HepG2 (cell line): ENCODE data around the gene CLEC18C. TPM values are rescaled to one million over a fixed set of nuclear protein-coding genes. Genes with fewer than 3 reads are reported as not detected.
"Not testable (repeated sequence)": the region's sequence is repeated elsewhere in the genome, so short reads cannot be mapped to it uniquely, and the experiment has no call there.

Experiments
- ATAC-seq: fragments of 200-7000 bp; cut with Tn5 transposase; 3 replicates; pipeline ENCODE4 v1.9.1; 2020; ENCODE audit warnings: mild to moderate bottlenecking, moderate library complexity
- BruUV-seq: library from RNA; stranded (reverse); fragments of 400-500 nt; replicated peaks from 2 replicates; lab custom pipeline; 2021; lab: Mats Ljungman, UMichigan
- CTCF ChIA-PET: fragments of 300-600 bp; formaldehyde crosslinking; extraction: SDS; loops from one replicate; lab custom pipeline; 2021; ENCODE audit warnings: low total read pairs, inconsistent platforms, low intra/inter-chr PET ratio; lab: Yijun Ruan, JAX
- POLR2A ChIA-PET: fragments of 350-600 bp; sonication (Branson Sonifier 250); formaldehyde crosslinking; loops from one replicate; lab custom pipeline; 2020; ENCODE audit warnings: antibody characterized with exemption, inconsistent platforms; lab: Yijun Ruan, JAX
- DNase-seq: peaks from one replicate; pipeline ENCODE4 v3.0.0-alpha.2; 2015; ENCODE audit warnings: low spot score
- FAIRE-seq: peaks from 3 replicates; lab custom pipeline; 2011; peaks lifted over from hg19 to GRCh38; lab: Jason Lieb, UNC
- H2AFZ ChIP-seq: one replicate; pipeline ENCODE4 v1.6.1; 2011; ENCODE audit warnings: low read length, inconsistent platforms
- H3K27ac ChIP-seq: fragments of 300-600 bp; 3 replicates; pipeline ENCODE4 v1.8.0; 2011; ENCODE audit warnings: mixed run types, mild to moderate bottlenecking, mixed read lengths, low read length, inconsistent platforms; ENCODE audit not compliant: insufficient read depth; ENCODE audit errors: extremely low read length
- H3K27me3 ChIP-seq, 2 experiments: fragments of 200-600 bp in 1 of 2; 2 replicates in 1 of 2; 3 replicates in 1 of 2; pipeline versions ENCODE4 v1.6.0 to v1.8.0; 2011; ENCODE audit warnings: low read length in 2 of 2, mild to moderate bottlenecking in 2 of 2, moderate library complexity in 2 of 2, inconsistent platforms in 1 of 2; ENCODE audit not compliant: insufficient read depth in 2 of 2, control insufficient read depth in 1 of 2
- H3K36me3 ChIP-seq, 2 experiments: fragments of 200-600 bp in 1 of 2; replicated peaks in 1 of 2; 2 replicates in 1 of 2; 3 replicates in 1 of 2; pipeline versions ENCODE4 v1.5.1 to v1.8.0; 2011; ENCODE audit warnings: low read length in 2 of 2, inconsistent platforms in 1 of 2; ENCODE audit not compliant: insufficient read depth in 2 of 2, control insufficient read depth in 1 of 2
- H3K4me1 ChIP-seq: 2 replicates; pipeline ENCODE4 v1.5.1; 2012; ENCODE audit warnings: low read length, inconsistent platforms; ENCODE audit not compliant: insufficient read depth
- H3K4me2 ChIP-seq: 2 replicates; pipeline ENCODE4 v1.6.0; 2011; ENCODE audit warnings: low read depth, low read length, inconsistent platforms
- H3K4me3 ChIP-seq, 3 experiments: fragments of 200-600 bp in 1 of 3; sonication (generic), shearing (Covaris generic) in 1 of 3; replicated peaks in 1 of 3; 2 replicates each; pipeline ENCODE4 v1.5.1; 2011 to 2016; ENCODE audit warnings: low read length in 3 of 3, inconsistent platforms in 2 of 3, low read depth in 2 of 3, mild to moderate bottlenecking in 2 of 3, control low read depth in 1 of 3, mixed read lengths in 1 of 3; ENCODE audit not compliant: insufficient read depth in 1 of 3
- H3K79me2 ChIP-seq: one replicate; pipeline ENCODE4 v1.6.1; 2011; ENCODE audit warnings: low read length, inconsistent platforms; ENCODE audit not compliant: insufficient read depth
- H3K9ac ChIP-seq: 2 replicates; pipeline ENCODE4 v1.6.0; 2011; ENCODE audit warnings: mild to moderate bottlenecking, low read depth, low read length, inconsistent platforms; ENCODE audit not compliant: insufficient read depth
- H3K9me3 ChIP-seq: 2 replicates; pipeline ENCODE4 v1.5.1; 2012; ENCODE audit warnings: mild to moderate bottlenecking, low read length
- H4K20me1 ChIP-seq: 2 replicates; pipeline ENCODE4 v1.6.0; 2011; ENCODE audit warnings: inconsistent platforms, mild to moderate bottlenecking, low read length, moderate library complexity; ENCODE audit not compliant: insufficient read depth
- ZNF431 ChIP-seq: sonication (generic); formaldehyde crosslinking; IDR thresholded peaks from 2 replicates; pipeline ENCODE4 v1.9.0; 2022; ENCODE audit warnings: missing genetic modification reagents, low read depth, mild to moderate bottlenecking, borderline replicate concordance
- WGBS: methylation state at CpG from one replicate; pipeline ENCODE4 v1.1.6; 2017; ENCODE audit warnings: low lambda C conversion rate; 5-methylcytosine and 5-hydroxymethylcytosine counted together
- in situ Hi-C: cut with HindIII; loops from 2 replicates; pipeline ENCODE4 v1.10.0; 2017; ENCODE audit warnings: low pct_unique_long_range_greater_than_20kb; ENCODE audit not compliant: extremely low pct_ligation_motif_present
- intact Hi-C: fragments of 100-400 bp; cut with micrococcal nuclease; formaldehyde crosslinking; loops from one replicate; pipeline ENCODE4 v1.10.0; 2022; ENCODE audit not compliant: unreplicated experiment
- polyA plus RNA-seq, 8 experiments: library from polyadenylated mRNA; depleted of rRNA in 3 of 8; stranded (reverse) in 7 of 8; unstranded in 1 of 8; fragments of >200 nt; fragmentation: Illumina TruSeq in 4 of 8; extraction: Trizol in 4 of 8; gene quantifications; 2 replicates each; pipeline versions ENCODE4 v1.2.1 to v1.2.3, GENCODE V29; 2011 to 2016; ENCODE audit warnings: low read depth in 4 of 8, missing spikeins in 1 of 8, mixed read lengths in 1 of 8; ENCODE audit not compliant: insufficient read depth in 1 of 8
- total RNA-seq, 5 experiments: library from RNA; depleted of rRNA; stranded (reverse); fragments of >200 nt; fragmentation: Illumina TruSeq; extraction: Trizol; gene quantifications; 2 replicates each; pipeline ENCODE4 v1.2.3, GENCODE V29; 2016; ENCODE audit warnings: low read depth in 1 of 5

The CLEC18C gene
- total and polyA plus RNA-seq, 2 of the 13 experiments (the other 11 are each of a cell fraction or from before 2014, with no cell fraction given) = 0.15 to 0.29 TPM

DNA sequence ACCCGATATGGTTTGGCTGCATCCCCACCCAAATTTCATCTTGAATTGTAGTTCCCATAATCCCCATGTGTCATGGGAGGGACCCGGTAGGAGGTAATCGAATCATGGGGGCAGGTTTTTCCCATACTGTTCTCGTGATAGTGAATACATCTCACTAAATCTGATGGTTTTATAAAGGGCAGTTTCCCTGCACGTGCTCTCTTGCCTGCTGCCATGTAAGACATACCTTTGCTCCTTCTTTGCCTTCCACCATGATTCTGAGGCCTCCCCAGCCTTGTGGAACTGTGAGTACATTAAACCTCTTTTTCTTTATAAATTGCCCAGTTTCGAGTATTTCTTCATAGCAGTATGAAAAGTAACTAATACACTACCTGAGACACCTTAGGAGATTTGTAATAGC is 32.8 kb downstream of the CLEC18C start:
- H4K20me1 ChIP-seq, H3K79me2 ChIP-seq, in situ Hi-C loops, H3K9ac ChIP-seq, H3K4me3 ChIP-seq, H3K36me3 ChIP-seq, BruUV-seq, H3K4me2 ChIP-seq: not testable (repeated sequence)
- TF ChIP-seq ZNF431 (CRISPR knock-in tag) = peak; percentile 94; the same call in 1 of the 2 replicates
- TF ChIP-seq, all 625 proteins: peak for 1; not testable (repeated sequence) for 624
- H3K9me3 ChIP-seq, H2AFZ ChIP-seq, H3K27me3 ChIP-seq, intact Hi-C loops, ATAC-seq, POLR2A ChIA-PET, CTCF ChIA-PET, FAIRE-seq, DNase-seq, H3K27ac ChIP-seq: not testable (repeated sequence)
- 96% methylated on average over 6 of the region's 6 CpGs for WGBS
- peaks cover 17% of the 10 kb centered on the region for H3K4me1 ChIP-seq

- FAIRE-seq, in situ Hi-C loops, H2AFZ ChIP-seq, H3K4me2 ChIP-seq, intact Hi-C loops, H3K9me3 ChIP-seq, POLR2A ChIA-PET, H4K20me1 ChIP-seq, H3K9ac ChIP-seq, H3K36me3 ChIP-seq, H3K27me3 ChIP-seq, H3K27ac ChIP-seq, BruUV-seq, CTCF ChIA-PET, DNase-seq, H3K4me3 ChIP-seq, ATAC-seq, H3K79me2 ChIP-seq: not testable (repeated sequence)
- peaks cover 12% of the 10 kb centered on the region for H3K4me1 ChIP-seq
- WGBS = 92% methylated on average over 2 of the region's 2 CpGs
Observed at GRCh38 chr16:70218586-70218985, 45.0 kb downstream of the CLEC18C start.

GRCh38 chr16:70222574-70222973 is 49.0 kb downstream of the CLEC18C start:
- BruUV-seq, in situ Hi-C loops, intact Hi-C loops, H3K79me2 ChIP-seq, H3K9me3 ChIP-seq, CTCF ChIA-PET, H2AFZ ChIP-seq, H3K4me2 ChIP-seq, H3K27me3 ChIP-seq, H4K20me1 ChIP-seq, H3K9ac ChIP-seq, FAIRE-seq, DNase-seq, ATAC-seq, H3K27ac ChIP-seq, POLR2A ChIA-PET, H3K36me3 ChIP-seq, H3K4me3 ChIP-seq: not testable (repeated sequence)
- H3K4me1 ChIP-seq = 0 out of 2 replicates have a peak, but pooled peaks cover 10% of the 10 kb centered on the region
- 69% methylated on average over 2 of the region's 2 CpGs for WGBS

GRCh38 chr16:70223216-70223615 is 49.6 kb downstream of the CLEC18C start:
- FAIRE-seq, H3K79me2 ChIP-seq, H4K20me1 ChIP-seq, H3K9ac ChIP-seq, H2AFZ ChIP-seq, H3K4me2 ChIP-seq, H3K9me3 ChIP-seq, H3K27ac ChIP-seq, POLR2A ChIA-PET, in situ Hi-C loops, H3K36me3 ChIP-seq, DNase-seq, ATAC-seq, intact Hi-C loops, H3K4me3 ChIP-seq, BruUV-seq, CTCF ChIA-PET, H3K27me3 ChIP-seq: not testable (repeated sequence)
- H3K4me1 ChIP-seq = 0 out of 2 replicates have a peak, but pooled peaks cover 10% of the 10 kb centered on the region
- 55% methylated on average over 1 of the region's 2 CpGs for WGBS
